GM12865 (cell line): ENCODE measurements around the gene PROP1.
"Not testable (repeated sequence)": the region's sequence is repeated elsewhere in the genome, so short reads cannot be mapped to it uniquely, and the experiment has no call there.

Source experiments
- DNase-seq: peaks from one replicate; pipeline ENCODE4 v3.0.0; 2010; ENCODE audit warnings: low read depth
- H3K4me3 ChIP-seq: 2 replicates; pipeline ENCODE4 v1.5.1; 2011; ENCODE audit warnings: mild to moderate bottlenecking, low read depth, low read length, control low read depth
- TF ChIP-seq, protein P1 (sequence below): IDR thresholded peaks from 2 replicates; pipeline ENCODE4 v1.5.1; 2011; ENCODE audit warnings: low read length, control low read depth, low read depth, inconsistent platforms; ENCODE audit not compliant: insufficient read depth; ENCODE audit errors: missing control alignments

Gene PROP1

GRCh38 chr5:177980743-177981151 lies 15.3 kb downstream of the PROP1 start:
- DNase-seq, result no peak
- no peak overlapping the region for H3K4me3 ChIP-seq
- TF ChIP-seq, protein P1, sequence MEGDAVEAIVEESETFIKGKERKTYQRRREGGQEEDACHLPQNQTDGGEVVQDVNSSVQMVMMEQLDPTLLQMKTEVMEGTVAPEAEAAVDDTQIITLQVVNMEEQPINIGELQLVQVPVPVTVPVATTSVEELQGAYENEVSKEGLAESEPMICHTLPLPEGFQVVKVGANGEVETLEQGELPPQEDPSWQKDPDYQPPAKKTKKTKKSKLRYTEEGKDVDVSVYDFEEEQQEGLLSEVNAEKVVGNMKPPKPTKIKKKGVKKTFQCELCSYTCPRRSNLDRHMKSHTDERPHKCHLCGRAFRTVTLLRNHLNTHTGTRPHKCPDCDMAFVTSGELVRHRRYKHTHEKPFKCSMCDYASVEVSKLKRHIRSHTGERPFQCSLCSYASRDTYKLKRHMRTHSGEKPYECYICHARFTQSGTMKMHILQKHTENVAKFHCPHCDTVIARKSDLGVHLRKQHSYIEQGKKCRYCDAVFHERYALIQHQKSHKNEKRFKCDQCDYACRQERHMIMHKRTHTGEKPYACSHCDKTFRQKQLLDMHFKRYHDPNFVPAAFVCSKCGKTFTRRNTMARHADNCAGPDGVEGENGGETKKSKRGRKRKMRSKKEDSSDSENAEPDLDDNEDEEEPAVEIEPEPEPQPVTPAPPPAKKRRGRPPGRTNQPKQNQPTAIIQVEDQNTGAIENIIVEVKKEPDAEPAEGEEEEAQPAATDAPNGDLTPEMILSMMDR, result no peak

GRCh38 chr5:177977600-177977999 lies 18.4 kb downstream of the PROP1 start:
- not testable (repeated sequence) for H3K4me3 ChIP-seq, DNase-seq

- no peak for DNase-seq
- H3K4me3 ChIP-seq, result no peak overlapping the region
- TF ChIP-seq, protein P1, result no peak
These were observed 22.9 kb downstream of the PROP1 start for GRCh38 chr5:177973066-177973635.

GRCh38 chr5:177972613-177973012 lies 23.4 kb downstream of the PROP1 start:
- TF ChIP-seq, protein P1, result no peak
- no peak overlapping the region for H3K4me3 ChIP-seq
- DNase-seq, result no peak

GRCh38 chr5:177972014-177972413 lies 24.0 kb downstream of the PROP1 start:
- not testable (repeated sequence) for DNase-seq, H3K4me3 ChIP-seq

GRCh38 chr5:177968661-177969211 lies 27.3 kb downstream of the PROP1 start:
- TF ChIP-seq, protein P1, result no peak
- DNase-seq, result no peak
- H3K4me3 ChIP-seq, result no peak overlapping the region

GRCh38 chr5:177967221-177967887 lies 28.7 kb downstream of the PROP1 start:
- TF ChIP-seq, protein P1, result no peak
- DNase-seq, result no peak
- no peak overlapping the region for H3K4me3 ChIP-seq

- TF ChIP-seq, protein P1, result no peak
- no peak overlapping the region for H3K4me3 ChIP-seq
- no peak for DNase-seq
These were observed 29.2 kb downstream of the PROP1 start for GRCh38 chr5:177966839-177967166.
